ENCODE results near the gene SPEM1. TPM values are rescaled to one million over a fixed set of nuclear protein-coding genes. Genes with fewer than 3 reads are reported as not detected.

The SPEM1 gene
- total and polyA plus RNA-seq, 10 of the 15 experiments (the other 5 are each of a cell fraction or from before 2014, with no cell fraction given): not detected

DNA sequence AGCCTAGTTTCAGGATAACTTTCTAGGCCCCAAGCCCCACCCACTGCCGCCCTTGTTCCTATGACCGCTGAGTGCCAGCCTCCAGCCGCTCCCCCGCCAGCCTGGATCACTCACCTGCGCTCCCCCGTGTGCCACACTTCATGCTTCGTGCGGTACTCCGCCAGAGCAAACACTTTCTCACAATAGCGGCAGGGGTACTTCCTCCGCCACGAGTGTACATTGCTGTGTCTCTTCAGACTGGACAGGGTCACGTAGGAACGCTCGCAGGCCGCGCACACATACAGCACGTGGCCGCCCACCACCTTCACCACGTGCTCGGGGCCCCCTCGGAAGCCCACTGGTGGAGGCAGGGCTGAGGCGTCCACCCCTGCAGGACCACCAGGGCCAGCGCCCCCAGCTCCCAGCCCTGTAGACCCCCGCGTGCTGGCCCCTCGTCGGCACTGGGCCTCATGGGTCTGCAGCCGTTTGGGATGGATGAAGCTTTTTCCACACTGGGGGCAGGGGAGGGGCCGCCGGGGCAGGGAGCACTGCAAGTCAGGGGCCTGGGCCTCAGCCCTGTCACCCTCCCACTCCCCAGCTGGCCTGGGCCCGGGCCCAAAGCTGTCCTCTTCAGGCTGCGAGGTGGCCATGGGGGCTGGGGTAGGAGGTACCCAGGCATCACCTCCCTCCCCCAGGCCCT lies 45.6 kb downstream of the SPEM1 start:
- Histone ChIP-seq H3K4me3 (no peak overlapping the region), H4K20me1 (ENCODE audit: control insufficient read depth, insufficient read depth) (no peaks in the 10 kb centered on the region), H3K27ac (ENCODE audit: control insufficient read depth, insufficient read depth) (no peak overlapping the region), H3K4me2 (ENCODE audit: control insufficient read depth, insufficient read depth) (no peak overlapping the region), H3K9ac (ENCODE audit: control insufficient read depth, insufficient read depth, low read length) (no peak overlapping the region), H2AFZ (ENCODE audit: control insufficient read depth, low read depth, low read length) (no peak overlapping the region), H3K4me1 (ENCODE audit: control insufficient read depth, insufficient read depth, low read length) (no peaks in the 10 kb centered on the region; the same call in 1 of the 2 replicates), H3K9me3 (replicated peaks; ENCODE audit: control insufficient read depth, insufficient read depth, low read length) (no peaks in the 10 kb centered on the region), H3K27me3 (replicated peaks in 1 of 2; ENCODE audit: control insufficient read depth in 2 of 2, insufficient read depth in 2 of 2, low read length in 1 of 2) (no peaks in the 10 kb centered on the region), H3K79me2 (ENCODE audit: control insufficient read depth, insufficient read depth, low read length) (no peaks in the 10 kb centered on the region), H3K36me3 (ENCODE audit: control insufficient read depth in 2 of 2, insufficient read depth in 2 of 2, low read length in 1 of 2) (peaks cover 0 to 5% of the 10 kb centered on the region in 2 experiments; a peak in 3 of 4 replicates)
- SMC1A ChIA-PET (ENCODE audit: uncharacterized antibody, unreplicated experiment): interaction anchor here (1.0 to 1.6 kb wide), 2 partner anchors 11 to 62 kb away, joined by 3 read pairs; partner anchors contain the start of gene TMEM256
- CTCF ChIA-PET: no interaction called here
- WGBS (ENCODE audit: insufficient coverage, insufficient replicate concordance, low lambda C conversion rate, missing lambda C conversion rate): 96% methylated on average over 33 of the region's 33 CpGs
- ATAC-seq (no peak), DNase-seq (ENCODE audit: low read depth, low spot score) (no peak), FAIRE-seq (no peak)
- intact Hi-C loops (cut with micrococcal nuclease; ENCODE audit: unreplicated experiment): no loop called here
- RAD21 ChIA-PET (ENCODE audit: unreplicated experiment): no interaction called here
- BruUV-seq (replicated peaks): no TSS peak
- in situ Hi-C loops (cut with MboI): no loop called here
- TF ChIP-seq POLR2A (IDR thresholded peaks at IDR 0.05; ENCODE audit: low read depth, low read length): peak; percentile 50; the same call in 1 of the 2 replicates
- no peak for TF ChIP-seq EP300 (IDR thresholded peaks at IDR 0.05; ENCODE audit: borderline replicate concordance in 1 of 2, control insufficient read depth in 1 of 2, low read depth in 2 of 2, low read length in 2 of 2)
- TF ChIP-seq HDAC2 (IDR thresholded peaks at IDR 0.05): no peak
- POLR2A ChIA-PET: interaction anchor here (0.7 to 2.4 kb wide), 3 partner anchors 11 to 26 kb away, joined by 3 to 9 read pairs (median 3); partner anchors contain the start of gene CHRNB1

DNA sequence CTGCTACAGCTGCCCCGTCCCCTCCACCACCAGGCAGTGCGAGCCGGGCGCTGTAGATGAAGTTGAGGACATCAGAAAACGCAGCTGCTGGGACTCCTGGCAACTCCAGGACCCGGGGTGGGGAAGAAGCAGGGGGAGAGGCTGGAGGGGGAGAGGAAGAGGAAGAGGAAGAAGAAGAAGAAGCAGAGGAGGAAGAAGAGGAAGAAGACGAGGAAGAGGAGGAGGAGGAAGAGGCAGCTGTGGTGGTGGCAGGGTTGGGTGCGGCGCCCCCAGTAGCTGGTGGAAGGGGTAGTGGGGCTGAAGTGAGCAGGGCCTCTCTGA lies 46.2 kb downstream of the SPEM1 start:
- Histone ChIP-seq H3K36me3 (ENCODE audit: control insufficient read depth in 2 of 2, insufficient read depth in 2 of 2, low read length in 1 of 2) (peaks cover 0 to 5% of the 10 kb centered on the region in 2 experiments; a peak in 3 of 4 replicates), H3K79me2 (ENCODE audit: control insufficient read depth, insufficient read depth, low read length) (no peaks in the 10 kb centered on the region), H3K4me3 (no peak overlapping the region), H3K27me3 (replicated peaks in 1 of 2; ENCODE audit: control insufficient read depth in 2 of 2, insufficient read depth in 2 of 2, low read length in 1 of 2) (no peaks in the 10 kb centered on the region), H3K4me2 (ENCODE audit: control insufficient read depth, insufficient read depth) (no peak overlapping the region), H4K20me1 (ENCODE audit: control insufficient read depth, insufficient read depth) (no peaks in the 10 kb centered on the region), H2AFZ (ENCODE audit: control insufficient read depth, low read depth, low read length) (no peak overlapping the region), H3K9me3 (replicated peaks; ENCODE audit: control insufficient read depth, insufficient read depth, low read length) (no peaks in the 10 kb centered on the region), H3K27ac (ENCODE audit: control insufficient read depth, insufficient read depth) (no peak overlapping the region), H3K4me1 (ENCODE audit: control insufficient read depth, insufficient read depth, low read length) (no peaks in the 10 kb centered on the region; the same call in 1 of the 2 replicates), H3K9ac (ENCODE audit: control insufficient read depth, insufficient read depth, low read length) (no peak overlapping the region)
- no peak for DNase-seq (ENCODE audit: low read depth, low spot score)
- in situ Hi-C loops (cut with MboI): no loop called here
- WGBS (ENCODE audit: insufficient coverage, insufficient replicate concordance, low lambda C conversion rate, missing lambda C conversion rate): 82% methylated on average over 9 of the region's 9 CpGs
- CTCF ChIA-PET: interaction anchor here (1.7 kb wide), 1 partner anchor 10 kb away, joined by 4 read pairs; no protein-coding TSS in a partner anchor
- TF ChIP-seq MEF2B (IDR thresholded peaks at IDR 0.05; ENCODE audit: partially characterized antibody, poor library complexity, severe bottlenecking) (no peak), IKZF1 (conservative IDR thresholded peaks at IDR 0.05) (no peak), JUNB (IDR thresholded peaks at IDR 0.05) (no peak), NR2C2 (IDR thresholded peaks at IDR 0.05; ENCODE audit: borderline replicate concordance, control insufficient read depth, insufficient read length, low read depth) (no peak), BMI1 (IDR thresholded peaks at IDR 0.05; ENCODE audit: borderline replicate concordance) (no peak)
- TF ChIP-seq, protein P1, sequence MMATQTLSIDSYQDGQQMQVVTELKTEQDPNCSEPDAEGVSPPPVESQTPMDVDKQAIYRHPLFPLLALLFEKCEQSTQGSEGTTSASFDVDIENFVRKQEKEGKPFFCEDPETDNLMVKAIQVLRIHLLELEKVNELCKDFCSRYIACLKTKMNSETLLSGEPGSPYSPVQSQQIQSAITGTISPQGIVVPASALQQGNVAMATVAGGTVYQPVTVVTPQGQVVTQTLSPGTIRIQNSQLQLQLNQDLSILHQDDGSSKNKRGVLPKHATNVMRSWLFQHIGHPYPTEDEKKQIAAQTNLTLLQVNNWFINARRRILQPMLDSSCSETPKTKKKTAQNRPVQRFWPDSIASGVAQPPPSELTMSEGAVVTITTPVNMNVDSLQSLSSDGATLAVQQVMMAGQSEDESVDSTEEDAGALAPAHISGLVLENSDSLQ (IDR thresholded peaks at IDR 0.05): no peak
- SMC1A ChIA-PET (ENCODE audit: uncharacterized antibody, unreplicated experiment): no interaction called here
- no TSS peak for BruUV-seq (replicated peaks)
- POLR2A ChIA-PET: interaction anchor here (1.1 to 2.4 kb wide), 2 partner anchors 10 to 26 kb away, joined by 3 to 9 read pairs; no protein-coding TSS in a partner anchor
- FAIRE-seq: no peak
- intact Hi-C loops (cut with micrococcal nuclease; ENCODE audit: unreplicated experiment): no loop called here
- no peak for ATAC-seq
- RAD21 ChIA-PET (ENCODE audit: unreplicated experiment): no interaction called here

All from GM12878 (cell line).